A204.1 (cell line): ENCODE measurements around the gene YPEL4.
"Not testable (repeated sequence)": the region's sequence is repeated elsewhere in the genome, so short reads cannot be mapped to it uniquely, and the experiment has no call there.

Source experiments
- FAIRE-seq: peaks from 2 replicates; lab custom pipeline; 2012; peaks lifted over from hg19 to GRCh38; lab: Jason Lieb, UNC

The YPEL4 gene

GRCh38 chr11:57649826-57650738 is at the start of gene YPEL4:
YPEL4 (minus strand) TSS chr11:57649912; CDS start chr11:57647107, 2,805 bp downstream.
- no peak for FAIRE-seq

- FAIRE-seq, result no peak
Measured at GRCh38 chr11:57698843-57699365, 49.2 kb upstream of the YPEL4 start.

GRCh38 chr11:57690474-57690873 is 40.8 kb upstream of the YPEL4 start:
- not testable (repeated sequence) for FAIRE-seq

GRCh38 chr11:57681168-57681567 is 31.5 kb upstream of the YPEL4 start:
- no peak for FAIRE-seq

- FAIRE-seq, result no peak
Measured at GRCh38 chr11:57680552-57680874, 30.8 kb upstream of the YPEL4 start.

GRCh38 chr11:57679396-57679795 is 29.7 kb upstream of the YPEL4 start:
- no peak for FAIRE-seq

GRCh38 chr11:57675176-57675941 is 25.6 kb upstream of the YPEL4 start:
- no peak for FAIRE-seq

GRCh38 chr11:57674251-57674650 is 24.5 kb upstream of the YPEL4 start:
- no peak for FAIRE-seq

- FAIRE-seq, result no peak
Measured at GRCh38 chr11:57668434-57668782, 18.7 kb upstream of the YPEL4 start.

- no peak for FAIRE-seq
Measured at GRCh38 chr11:57667736-57668433, 18.2 kb upstream of the YPEL4 start, which contains the start of gene ZDHHC5. ZDHHC5 (plus strand) TSS chr11:57668114; CDS start chr11:57673091, 4,977 bp downstream.

- FAIRE-seq, result peak; percentile 97
Measured at GRCh38 chr11:57667117-57667735, 17.5 kb upstream of the YPEL4 start.

- no peak for FAIRE-seq
Measured at GRCh38 chr11:57663975-57664374, 14.3 kb upstream of the YPEL4 start.

- FAIRE-seq, result no peak
Measured at GRCh38 chr11:57662893-57663292, 13.2 kb upstream of the YPEL4 start.

- FAIRE-seq, result no peak
Measured at GRCh38 chr11:57659669-57660068, 10.0 kb upstream of the YPEL4 start.

- FAIRE-seq, result no peak
Measured at GRCh38 chr11:57658023-57658361, 8.3 kb upstream of the YPEL4 start.

- peak; percentile 97 for FAIRE-seq
Measured at GRCh38 chr11:57657194-57658022, 7.7 kb upstream of the YPEL4 start, which contains the start of gene CLP1. CLP1 (plus strand) TSS chr11:57657762; CDS start chr11:57659477, 1,715 bp downstream.

GRCh38 chr11:57656885-57657193 is 7.1 kb upstream of the YPEL4 start:
- no peak for FAIRE-seq

- FAIRE-seq, result no peak
Measured at GRCh38 chr11:57653163-57653562, 3.5 kb upstream of the YPEL4 start.

GRCh38 chr11:57652662-57653061 is 3.0 kb upstream of the YPEL4 start:
- FAIRE-seq, result no peak

GRCh38 chr11:57652230-57652629 is 2.5 kb upstream of the YPEL4 start:
- FAIRE-seq, result not testable (repeated sequence)

GRCh38 chr11:57651408-57651807 is 1.7 kb upstream of the YPEL4 start:
- FAIRE-seq, result no peak
